Suprapubic skin (tissue), 4 donors: ENCODE data around the gene VPS9D1. TPM values are rescaled to one million over a fixed set of nuclear protein-coding genes. Genes with fewer than 3 reads are reported as not detected.

Experiments used
- DNase-seq, 2 donors: peaks; one replicate each; pipeline ENCODE4 v3.0.0-alpha.2; 2019; ENCODE audit warnings: low spot score in 2 of 2
- H3K27ac ChIP-seq: fragments of 200-600 bp; sonication (generic); one replicate; pipeline ENCODE4 v1.5.1; 2019
- H3K27me3 ChIP-seq: fragments of 200-600 bp; sonication (generic); one replicate; pipeline ENCODE4 v1.5.1; 2019
- H3K36me3 ChIP-seq: fragments of 200-600 bp; sonication (generic); one replicate; pipeline ENCODE4 v1.5.1; 2019
- H3K4me1 ChIP-seq: fragments of 200-600 bp; sonication (generic); one replicate; pipeline ENCODE4 v1.5.1; 2019
- H3K4me3 ChIP-seq: fragments of 200-600 bp; sonication (generic); one replicate; pipeline ENCODE4 v1.5.1; 2019; ENCODE audit warnings: mild to moderate bottlenecking
- H3K9me3 ChIP-seq: fragments of 200-600 bp; sonication (generic); one replicate; pipeline ENCODE4 v1.5.1; 2019
- CTCF ChIP-seq, 2 donors: fragments of 200-600 bp in 1 of 2; fragments of 450-650 bp in 1 of 2; sonication (generic) in 1 of 2; IDR thresholded peaks; one replicate each; pipeline ENCODE4 v1.5.1; 2016 to 2019; ENCODE audit warnings: antibody characterized with exemption in 2 of 2, mild to moderate bottlenecking in 1 of 2, moderate library complexity in 1 of 2
- EP300 ChIP-seq: sonication (generic); formaldehyde crosslinking; IDR thresholded peaks from one replicate; pipeline ENCODE4 v1.6.1; 2017; ENCODE audit warnings: antibody characterized with exemption
- POLR2A ChIP-seq, 2 donors: fragments of 450-650 bp; IDR thresholded peaks; one replicate each; pipeline ENCODE4 v1.6.1; 2017; ENCODE audit warnings: antibody characterized with exemption in 2 of 2, mild to moderate bottlenecking in 2 of 2, moderate library complexity in 2 of 2
- POLR2AphosphoS5 ChIP-seq, 3 donors: sonication (generic); formaldehyde crosslinking; IDR thresholded peaks; one replicate each; pipeline ENCODE4 v1.6.1; 2017; ENCODE audit warnings: antibody characterized with exemption in 3 of 3
- WGBS: methylation state at CpG from one replicate; pipeline ENCODE4 v1.1.5; 2018; 5-methylcytosine and 5-hydroxymethylcytosine counted together
- total RNA-seq, 4 donors: library from RNA; depleted of rRNA; stranded (reverse); fragments of >200 nt; gene quantifications; one replicate each; pipeline ENCODE4 v1.1.0, GENCODE V29; 2016

The VPS9D1 gene
- total RNA-seq, 4 donors from 2014 or later: 9.1 to 13.5 (median 10.2) TPM

GRCh38 chr16:89721546-89722391, 1.1 kb upstream of the VPS9D1 start:
- Histone ChIP-seq H3K27me3 (no peaks in the 10 kb centered on the region), H3K36me3 (peaks cover 23% of the 10 kb centered on the region), H3K4me3 (peak overlapping the region; percentile 96), H3K9me3 (no peaks in the 10 kb centered on the region), H3K4me1 (peaks cover 46% of the 10 kb centered on the region), H3K27ac (peak overlapping the region; percentile 97)
- peak; percentile 86 to 91 for DNase-seq
- TF ChIP-seq EP300 (no peak), POLR2AphosphoS5 (IDR thresholded peaks at IDR 0.05) (no peak), POLR2A (IDR thresholded peaks at IDR 0.05) (no peak), CTCF (IDR thresholded peaks at IDR 0.05) (no peak)
- under 1% methylated on average over 23 of the region's 112 CpGs for WGBS

GRCh38 chr16:89720551-89720812, 216 bp downstream of the VPS9D1 start:
- DNase-seq: no peak
- peak overlapping the region; percentile 97 for H3K27ac ChIP-seq
- H3K36me3 ChIP-seq: peaks cover 18% of the 10 kb centered on the region
- whole genome bisulfite sequencing: 0% methylated on average over 4 of the region's 29 CpGs
- H3K4me3 ChIP-seq: peak overlapping the region; percentile 96
- peaks cover 46% of the 10 kb centered on the region for H3K4me1 ChIP-seq
- TF ChIP-seq POLR2A (IDR thresholded peaks at IDR 0.05) (no peak), EP300 (no peak), CTCF (IDR thresholded peaks at IDR 0.05) (no peak), POLR2AphosphoS5 (IDR thresholded peaks at IDR 0.05) (no peak)
- no peaks in the 10 kb centered on the region for H3K9me3 ChIP-seq
- H3K27me3 ChIP-seq: no peaks in the 10 kb centered on the region

- Histone ChIP-seq H3K36me3 (no peaks in the 10 kb centered on the region), H3K4me1 (peaks cover 28% of the 10 kb centered on the region), H3K4me3 (no peak overlapping the region), H3K27me3 (no peaks in the 10 kb centered on the region), H3K27ac (no peak overlapping the region), H3K9me3 (no peaks in the 10 kb centered on the region)
- 77% methylated on average over 24 of the region's 24 CpGs for WGBS
- TF ChIP-seq CTCF (IDR thresholded peaks at IDR 0.05): no peak
- TF ChIP-seq EP300: no peak
- no peak for TF ChIP-seq POLR2AphosphoS5 (IDR thresholded peaks at IDR 0.05)
- DNase-seq: no peak
Observed at GRCh38 chr16:89717688-89718505, 2.8 kb downstream of the VPS9D1 start.

GRCh38 chr16:89716916-89717687, 3.6 kb downstream of the VPS9D1 start:
- H3K4me3 ChIP-seq: no peak overlapping the region
- TF ChIP-seq POLR2A (IDR thresholded peaks at IDR 0.05) (no peak), POLR2AphosphoS5 (IDR thresholded peaks at IDR 0.05) (no peak), CTCF (IDR thresholded peaks at IDR 0.05) (no peak), EP300 (no peak)
- WGBS: 89% methylated on average over 27 of the region's 29 CpGs
- no peak for DNase-seq
- H3K9me3 ChIP-seq: no peaks in the 10 kb centered on the region
- H3K4me1 ChIP-seq: peaks cover 25% of the 10 kb centered on the region
- no peak overlapping the region for H3K27ac ChIP-seq
- H3K36me3 ChIP-seq: no peaks in the 10 kb centered on the region
- no peaks in the 10 kb centered on the region for H3K27me3 ChIP-seq
